Stimulated activated CD4-positive, alpha-beta T cell treated with anti-CD3 and anti-CD28 coated beads, Interleukin-4, amount 100 ng/mL, for 1 hour (primary cell): ENCODE results near the gene DCTN5.
"Not testable (repeated sequence)": the region's sequence is repeated elsewhere in the genome, so short reads cannot be mapped to it uniquely, and the experiment has no call there.

ENCODE experiments used
- DNase-seq: peaks from one replicate; pipeline ENCODE4 v3.0.0-alpha.2; 2020

Gene DCTN5

DNA sequence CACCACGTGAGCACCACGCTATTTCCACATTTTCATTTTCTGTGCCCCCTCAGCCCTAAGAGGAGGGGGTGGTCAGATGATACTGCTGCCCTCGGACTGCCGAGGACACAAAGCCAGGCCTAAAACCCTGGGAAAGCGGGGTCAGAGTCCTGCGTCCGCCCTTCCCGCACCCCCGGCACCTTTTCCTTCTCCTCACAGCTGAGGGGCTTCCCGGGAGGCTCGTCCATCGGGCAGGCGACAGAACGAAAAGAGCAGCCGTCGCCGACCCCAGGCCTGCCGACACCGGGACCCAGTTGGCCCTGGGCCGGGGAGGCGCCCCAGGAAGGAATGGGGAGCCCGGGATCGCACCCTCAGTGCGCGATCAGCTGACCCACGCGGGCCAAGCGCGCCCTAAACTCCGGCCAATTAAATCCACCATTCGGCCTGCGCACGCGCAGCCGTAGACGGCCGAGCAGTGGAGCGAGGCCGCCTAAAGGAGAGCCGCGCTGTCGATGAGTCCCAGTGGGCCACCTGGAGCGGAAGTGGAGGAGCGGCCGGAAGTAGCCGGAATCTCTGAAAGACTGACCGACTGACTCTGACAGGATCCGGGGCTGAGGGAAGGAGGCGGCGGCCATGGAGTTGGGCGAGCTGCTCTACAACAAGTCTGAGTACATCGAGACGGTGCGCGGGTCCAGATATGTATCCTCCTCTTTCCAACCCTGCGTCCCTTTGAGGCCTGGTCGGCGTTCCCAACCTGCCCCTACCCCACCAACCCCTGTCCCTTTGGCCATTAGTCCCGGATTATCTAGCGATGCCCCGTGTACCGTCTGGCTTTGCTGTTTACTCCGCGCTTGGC, at the start of gene DCTN5, which contains the start of gene PALB2:
Gene DCTN5 (plus strand): TSS at position 536 of the 835 bp plus-strand sequence. CDS start 77 bp downstream, at position 613.
Gene PALB2 (minus strand): TSS at position 380 of the 835 bp plus-strand sequence. CDS start 153 bp downstream, at position 227.
- DNase-seq: peak; percentile 84

DNA sequence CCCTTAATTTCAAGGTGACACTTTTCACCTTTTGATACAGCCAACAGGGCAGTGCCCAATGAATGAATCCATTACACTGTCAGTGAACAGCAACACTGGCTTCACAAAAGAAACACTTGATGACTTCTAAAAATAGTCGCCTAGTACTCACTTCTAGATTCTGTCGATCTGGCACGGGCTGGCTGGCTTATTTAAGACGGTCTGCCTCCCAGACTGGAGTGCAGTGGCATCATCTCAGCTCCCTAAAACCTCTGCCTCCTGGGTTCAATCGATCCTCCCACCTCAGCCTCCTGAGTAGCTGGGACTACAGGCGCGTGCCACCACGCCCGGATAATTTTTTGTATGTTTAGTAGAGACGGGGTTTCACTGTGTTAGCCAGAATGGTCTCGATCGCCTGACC, 47.1 kb upstream of the DCTN5 start:
- no peak for DNase-seq

DNA sequence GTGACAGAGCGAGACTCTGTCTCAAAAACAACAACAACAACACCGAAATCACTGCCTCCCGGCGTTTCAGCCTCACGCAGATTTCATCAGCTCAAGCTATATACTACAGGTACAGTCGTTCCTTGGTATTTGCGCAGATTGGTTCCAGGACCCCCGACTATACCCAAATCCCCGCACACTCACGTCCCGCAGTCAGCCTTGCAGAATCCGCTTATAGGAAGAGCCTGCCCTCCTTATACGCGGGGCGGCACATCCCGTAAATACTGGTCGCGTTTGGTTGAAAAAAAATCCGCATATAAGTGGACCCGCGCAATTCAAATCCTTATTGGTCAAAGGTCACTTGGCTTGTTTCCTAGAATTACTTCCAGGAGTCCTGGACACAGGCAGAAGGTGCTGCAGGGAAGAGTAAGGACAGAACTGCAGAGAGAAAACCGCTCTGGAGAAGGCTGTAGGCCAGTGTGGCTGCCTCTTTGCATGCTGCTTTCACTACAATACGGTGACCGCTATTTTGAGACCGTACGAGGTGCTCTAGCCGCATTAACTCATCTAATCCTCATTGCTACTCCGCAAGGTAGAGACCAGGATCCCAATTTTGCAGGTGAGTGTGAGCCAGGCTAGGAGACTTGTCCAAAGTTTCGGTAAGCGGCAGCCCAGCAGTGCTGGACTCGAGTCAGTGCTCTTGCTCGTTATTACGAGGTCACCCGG, 45.9 kb upstream of the DCTN5 start:
- no peak for DNase-seq

DNA sequence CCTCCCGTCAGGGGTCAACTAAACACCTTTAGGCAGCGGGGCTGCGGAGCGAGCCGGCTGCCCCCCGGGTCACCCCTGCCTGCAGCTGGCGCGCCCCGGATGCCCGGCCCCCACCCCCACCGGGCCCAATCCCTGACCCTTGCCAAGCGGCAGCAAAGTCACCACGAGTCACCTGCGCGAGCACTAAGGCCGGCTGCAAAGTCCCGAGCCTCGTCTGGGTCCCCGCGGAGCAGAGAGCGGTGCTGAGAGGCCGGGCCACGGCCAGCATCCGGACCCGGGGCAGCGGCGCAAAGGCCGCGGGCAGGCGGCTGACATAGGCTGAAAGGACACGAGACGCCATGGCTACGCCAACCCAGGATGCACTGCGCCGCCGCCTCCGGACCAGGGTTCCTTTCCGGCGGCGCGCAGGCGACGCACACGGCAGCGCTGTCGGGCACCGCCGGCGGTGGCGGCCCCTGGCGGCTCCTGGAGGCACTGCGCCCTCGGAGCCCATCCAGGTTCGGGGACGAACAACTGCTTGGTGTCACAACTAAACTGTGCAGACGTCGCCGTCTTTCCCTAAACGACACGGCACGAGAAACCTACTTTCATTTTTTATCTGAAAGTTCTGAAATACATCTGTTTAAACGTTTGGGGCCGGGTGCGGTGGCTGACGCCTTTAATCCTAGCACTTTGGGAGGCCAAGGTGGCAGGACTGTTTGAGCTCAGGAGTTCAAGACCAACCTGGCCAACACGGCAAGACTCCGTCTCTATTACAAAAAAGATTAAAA, 45.1 kb upstream of the DCTN5 start, which contains the start of gene NDUFAB1:
Gene NDUFAB1 (minus strand): TSS at position 366 of the 770 bp plus-strand sequence. CDS start 26 bp downstream, at position 340.
- peak; percentile 94 for DNase-seq

DNA sequence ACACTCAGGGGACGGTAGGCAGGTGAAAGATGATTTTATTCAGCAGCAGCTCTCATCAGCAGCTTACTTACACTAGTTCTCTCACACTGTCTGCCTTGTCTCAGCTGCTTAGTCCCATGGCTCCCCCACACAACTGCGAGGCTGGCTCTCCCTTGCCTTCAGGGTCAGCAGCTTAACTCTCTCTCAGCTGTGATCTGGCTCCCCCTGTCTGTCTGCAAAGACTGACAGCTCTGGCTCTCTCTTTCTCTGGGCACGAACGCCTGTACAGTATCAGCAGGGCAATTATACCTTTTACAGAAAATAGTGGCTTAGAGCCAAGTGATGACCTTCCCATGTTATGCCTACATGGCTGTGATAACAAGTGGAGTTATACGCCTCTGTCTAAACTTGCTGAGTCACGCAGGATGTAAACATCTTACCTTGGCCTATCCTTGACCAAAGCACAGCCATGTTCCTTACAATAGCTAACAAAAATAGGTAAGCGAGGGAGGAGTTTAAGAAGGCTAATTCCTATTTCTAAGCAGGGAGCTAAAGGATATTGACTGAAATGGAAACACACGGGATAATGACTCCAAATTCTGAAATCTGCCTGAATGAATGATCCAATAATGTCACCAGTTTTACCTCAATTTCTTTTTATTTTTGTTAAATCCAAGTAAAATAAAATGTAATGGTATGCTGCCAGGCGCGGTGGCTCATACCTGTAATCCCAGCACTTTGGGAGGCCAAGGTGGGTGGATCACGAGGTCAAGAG, 44.1 kb upstream of the DCTN5 start:
- no peak for DNase-seq

DNA sequence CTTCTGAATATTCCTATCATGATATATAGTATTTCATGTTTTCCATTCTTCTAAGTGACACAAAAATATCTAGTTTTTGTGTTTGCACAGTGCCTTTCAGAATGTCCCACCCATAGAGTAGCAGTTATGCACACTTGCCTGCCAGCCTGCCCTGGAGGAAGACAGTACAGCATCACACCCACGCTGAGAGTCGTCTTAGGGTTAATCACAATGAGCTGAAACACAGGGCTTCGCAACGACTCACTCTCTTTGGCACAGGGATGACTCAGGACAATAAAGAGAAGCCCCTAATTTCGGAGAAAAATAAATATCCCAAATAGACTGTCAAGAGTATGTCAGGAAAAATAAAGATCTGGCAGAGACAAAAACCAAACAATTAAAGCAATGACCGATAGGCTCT, 33.5 kb upstream of the DCTN5 start:
- DNase-seq: no peak

DNA sequence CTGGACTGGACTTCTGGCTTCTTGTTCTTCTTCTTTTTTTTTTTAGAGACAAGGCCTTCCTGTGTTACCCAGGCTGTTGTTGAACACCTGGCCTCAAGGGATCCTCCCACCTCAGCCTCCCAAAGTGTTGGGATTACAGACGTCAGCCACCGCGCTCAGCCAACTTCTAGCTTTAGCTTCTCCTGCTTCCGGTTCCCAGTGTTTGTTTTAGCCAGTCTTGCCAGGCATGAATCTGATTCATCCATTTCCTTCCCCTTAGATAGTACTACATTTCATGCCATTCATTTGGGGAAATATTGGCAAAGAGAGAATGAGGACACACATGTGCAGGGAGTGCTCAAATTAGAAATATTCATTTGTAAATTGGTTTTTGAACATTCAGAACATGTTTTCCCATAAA, 33.1 kb upstream of the DCTN5 start:
- DNase-seq: no peak

DNA sequence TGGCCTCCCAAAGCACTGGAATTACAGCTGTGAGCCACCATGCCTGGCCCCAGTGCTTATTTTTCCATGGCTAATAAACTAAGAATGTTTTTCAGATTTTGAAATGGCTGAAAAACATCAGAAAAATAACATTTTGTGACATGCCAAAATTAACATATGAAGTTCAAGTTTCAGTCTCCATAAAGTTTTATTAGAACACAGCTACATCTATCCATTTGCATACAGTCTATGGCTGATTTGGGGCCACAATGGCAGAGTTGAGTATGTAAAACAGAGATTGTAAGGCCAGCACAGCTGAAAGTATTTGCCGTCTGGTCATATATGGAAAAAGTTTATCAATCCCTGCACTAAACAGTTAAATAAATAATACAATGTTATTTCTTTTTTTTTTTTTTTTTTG, 31.3 kb upstream of the DCTN5 start:
- no peak for DNase-seq

DNA sequence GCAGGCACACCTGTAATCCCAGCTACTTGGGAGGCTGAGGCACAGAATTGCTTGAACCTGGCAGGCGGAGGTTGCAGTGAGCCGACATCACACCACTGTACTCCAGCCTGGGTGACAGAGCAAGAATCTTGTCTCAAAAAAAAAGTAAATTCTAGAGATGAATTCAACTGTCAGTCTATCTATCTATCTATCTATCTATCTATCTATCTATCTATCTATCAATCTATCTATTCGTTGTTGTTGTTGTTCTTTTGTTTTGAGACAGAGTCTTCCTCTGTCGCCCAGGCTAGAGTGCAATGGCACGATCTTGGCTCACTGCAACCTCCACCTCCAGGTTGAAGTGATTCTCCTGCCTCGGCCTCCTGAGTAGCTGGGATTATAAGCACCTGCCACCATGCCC, 30.4 kb upstream of the DCTN5 start:
- DNase-seq: not testable (repeated sequence)

DNA sequence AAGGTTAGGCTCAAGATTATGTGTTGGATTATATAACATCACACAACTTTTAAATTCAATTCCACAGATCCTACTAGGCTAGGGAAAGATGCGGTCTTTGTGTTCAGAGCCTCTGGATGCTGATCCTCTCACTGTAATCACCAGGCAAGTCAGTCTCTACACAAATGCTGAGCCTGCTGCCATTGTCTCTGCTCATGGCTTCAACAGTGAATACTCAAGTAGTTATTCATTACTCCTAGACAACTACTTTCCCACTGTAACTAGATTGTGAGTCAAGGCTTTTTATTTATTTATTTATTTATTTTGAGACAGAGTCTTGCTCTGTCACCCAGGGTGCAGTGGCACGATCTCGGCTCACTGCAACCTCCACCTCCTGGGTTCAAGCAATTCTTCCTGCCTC, 29.3 kb upstream of the DCTN5 start:
- no peak for DNase-seq

DNA sequence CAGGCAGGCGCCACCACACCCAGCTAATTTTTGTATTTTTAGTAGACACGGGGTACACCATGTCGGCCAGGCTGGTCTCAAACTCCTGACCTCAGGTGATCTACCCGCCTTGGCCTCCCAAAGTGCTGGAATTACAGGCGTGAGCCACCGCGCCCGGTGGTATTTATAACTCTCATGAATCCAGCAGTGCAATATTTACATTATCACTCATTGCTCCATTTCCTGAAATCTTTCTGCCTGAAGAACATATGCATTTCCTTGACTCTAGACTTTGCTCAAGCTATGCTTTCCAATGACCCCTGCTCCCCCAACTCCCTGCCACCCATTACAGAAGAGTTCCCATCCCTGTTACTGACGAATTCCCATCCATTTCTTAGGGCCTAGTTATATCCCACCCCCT, 25.5 kb upstream of the DCTN5 start:
- DNase-seq: no peak

DNA sequence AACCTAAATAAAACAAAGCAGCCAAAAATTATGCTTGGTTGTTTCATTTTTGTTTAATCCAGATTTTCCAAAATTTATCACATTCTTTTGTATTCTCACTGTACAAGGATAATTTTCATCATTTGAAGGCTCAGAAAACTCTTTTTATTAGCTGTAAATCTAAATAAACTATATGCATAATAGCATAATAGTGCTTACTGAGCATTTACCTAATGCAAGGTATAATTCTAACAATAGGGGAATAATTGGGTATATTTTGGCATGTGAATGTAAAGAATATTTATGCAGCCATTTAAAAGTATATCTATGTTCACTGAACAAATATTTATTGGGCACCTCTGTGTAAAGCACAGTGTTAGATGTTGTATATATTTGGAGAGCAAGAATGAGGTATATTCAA, 17.2 kb upstream of the DCTN5 start:
- no peak for DNase-seq

DNA sequence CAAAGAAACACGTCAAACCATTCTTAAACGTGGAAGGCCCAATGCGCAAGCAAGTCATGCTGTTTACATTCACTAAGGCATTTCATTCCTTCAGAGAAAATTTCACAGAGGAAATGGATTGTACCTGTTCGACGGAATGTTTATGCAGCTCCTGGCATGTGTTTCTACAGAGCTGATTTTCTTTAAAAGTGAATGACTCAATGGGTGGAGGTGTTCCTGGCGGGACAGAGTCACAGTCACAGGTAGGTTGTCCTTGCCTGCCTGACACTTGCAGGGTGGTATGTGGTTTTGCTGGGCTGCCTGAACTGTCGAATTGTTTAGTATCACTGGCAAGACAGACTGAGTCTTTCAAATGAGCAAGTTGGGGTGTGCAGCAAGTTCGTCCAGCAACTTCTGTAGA, 11.8 kb upstream of the DCTN5 start:
- DNase-seq: no peak

DNA sequence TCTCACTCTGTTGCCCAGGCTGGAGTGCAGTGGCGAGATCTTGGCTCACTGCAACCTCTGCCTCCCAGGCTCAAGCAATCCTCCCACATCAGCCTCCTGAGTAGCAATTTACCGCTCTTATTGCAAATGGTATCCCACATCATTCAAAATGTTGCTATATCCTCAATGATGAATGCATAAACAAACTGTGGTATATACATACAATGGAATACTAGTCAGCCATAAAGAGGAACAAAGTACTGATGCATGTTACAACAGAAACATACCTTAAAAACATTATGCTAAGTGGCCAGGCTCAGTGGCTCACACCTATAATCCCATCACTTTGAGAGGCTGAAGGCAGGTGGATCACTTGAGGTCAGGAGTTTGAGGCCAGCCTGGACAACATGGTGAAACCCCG, 9.4 kb upstream of the DCTN5 start:
- not testable (repeated sequence) for DNase-seq

DNA sequence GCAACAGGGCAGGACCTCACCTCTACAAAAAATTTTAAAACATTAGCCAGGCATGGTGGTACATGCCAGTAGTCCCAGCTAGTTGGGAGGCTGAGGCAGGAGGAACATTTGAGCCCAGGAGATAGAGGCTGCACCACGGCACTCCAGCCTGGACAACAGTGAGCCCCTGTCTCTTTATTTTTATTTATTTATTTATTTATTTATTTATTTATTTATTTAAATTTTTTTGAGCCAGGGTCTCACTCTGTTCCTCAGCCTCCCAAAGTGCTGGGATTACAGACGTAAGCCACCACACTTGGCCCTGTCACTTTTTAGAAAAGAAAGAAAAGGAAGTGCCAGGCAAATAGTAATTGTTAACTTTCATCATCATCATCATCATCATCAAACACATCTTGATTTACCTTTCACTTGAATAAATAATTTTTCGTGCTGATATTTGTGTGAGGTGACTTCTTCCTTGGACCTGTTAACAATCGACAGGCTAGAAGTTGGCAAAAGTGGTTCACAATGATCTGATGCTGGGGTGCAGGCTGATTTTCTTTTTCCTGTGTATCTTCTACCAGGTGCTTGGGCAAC, 6.7 kb upstream of the DCTN5 start:
- no peak for DNase-seq

DNA sequence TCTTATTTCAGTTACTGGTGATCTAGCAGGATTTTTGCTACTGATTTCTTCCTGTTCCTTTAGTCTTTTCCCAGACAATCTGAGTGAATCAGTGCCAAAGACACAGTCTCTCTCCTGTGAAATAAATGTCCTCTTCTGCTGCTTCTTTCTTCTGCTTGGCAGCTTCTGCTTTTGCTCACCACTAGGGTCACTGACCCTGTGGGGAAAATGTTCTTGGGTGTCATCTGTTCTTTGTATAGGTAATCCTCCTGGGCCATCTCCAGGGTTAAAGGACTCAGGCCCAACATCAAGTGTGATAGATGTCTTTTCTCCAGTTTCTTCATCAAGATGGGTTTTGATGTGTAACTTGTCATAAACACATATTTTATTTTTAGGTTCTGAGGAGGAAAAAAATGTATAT, 5.3 kb upstream of the DCTN5 start:
- DNase-seq: no peak

DNA sequence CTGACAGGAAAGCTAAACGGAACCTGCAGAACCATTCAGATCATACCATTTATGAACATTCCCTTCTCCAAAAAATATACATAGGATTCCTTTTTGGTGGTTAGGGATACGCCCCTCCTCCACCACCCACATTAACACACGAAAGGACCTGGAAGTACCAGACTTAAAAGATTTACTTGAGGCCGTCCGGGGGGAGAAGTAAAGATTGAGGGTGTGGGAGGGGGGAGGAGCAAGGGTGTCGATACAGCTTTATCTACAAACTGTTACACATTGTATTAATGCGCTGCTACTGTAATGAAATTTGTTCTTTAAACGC, 693 bp upstream of the DCTN5 start:
- DNase-seq: peak; percentile 22

DNA sequence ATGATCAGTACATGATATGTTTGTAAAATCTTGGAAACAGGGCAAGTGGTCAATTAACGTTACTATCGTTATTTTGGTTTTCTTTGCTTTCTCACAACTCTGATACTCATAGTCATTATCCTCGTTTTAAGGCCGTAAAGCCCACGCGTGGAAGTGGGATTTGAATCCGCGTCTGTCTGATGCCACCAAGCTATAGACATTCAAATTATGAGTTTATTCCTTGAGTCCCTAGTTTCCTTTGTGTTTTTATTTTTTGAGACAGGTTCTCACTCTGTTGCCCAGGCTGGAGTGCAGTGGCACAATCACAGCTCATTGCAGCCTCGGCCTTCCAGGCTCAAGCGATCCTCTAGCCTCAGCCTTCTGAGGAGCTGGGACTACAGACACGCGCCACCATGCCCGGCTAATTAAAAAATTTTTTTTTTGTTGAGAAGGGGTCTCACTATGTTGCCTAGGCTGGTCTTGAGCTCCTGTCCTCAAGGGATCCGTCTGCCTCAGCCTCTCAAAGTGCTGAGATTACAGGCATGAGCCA, 1.0 kb downstream of the DCTN5 start:
- no peak for DNase-seq

DNA sequence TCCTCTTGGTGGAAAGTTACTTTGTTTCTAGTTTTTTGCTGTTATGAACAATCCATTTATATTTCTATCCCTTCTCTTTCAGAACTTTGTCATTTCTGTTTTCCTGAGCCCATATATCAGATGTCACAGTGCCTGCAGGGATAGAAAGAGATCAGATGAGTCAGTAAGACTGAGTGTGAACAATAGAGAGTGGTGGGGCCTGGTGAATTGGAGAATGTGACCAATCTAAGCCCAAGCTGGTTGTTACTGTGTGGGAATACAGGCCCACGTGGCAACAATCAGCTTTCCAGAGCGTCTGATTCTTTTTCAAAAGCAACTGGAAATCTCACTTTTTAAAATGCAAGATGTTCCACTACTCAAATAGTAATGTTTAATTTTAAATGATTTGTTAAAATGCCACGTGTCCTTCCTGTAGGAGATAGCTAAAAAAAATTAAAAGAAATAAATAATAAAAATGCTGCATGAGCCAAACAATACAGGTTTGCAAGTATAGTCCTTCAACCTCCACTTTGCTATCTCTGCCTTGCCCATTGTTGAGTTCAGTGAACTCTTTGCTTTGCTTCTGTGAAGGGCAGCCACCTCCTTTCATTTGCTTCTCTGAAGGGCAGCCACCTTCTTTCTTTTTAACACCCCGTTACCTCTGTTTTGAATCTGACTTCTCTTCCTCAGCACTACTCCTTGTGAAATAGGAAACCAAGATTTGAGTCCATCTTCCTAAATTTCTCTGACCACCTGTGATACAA, 9.6 kb downstream of the DCTN5 start:
- DNase-seq: no peak

DNA sequence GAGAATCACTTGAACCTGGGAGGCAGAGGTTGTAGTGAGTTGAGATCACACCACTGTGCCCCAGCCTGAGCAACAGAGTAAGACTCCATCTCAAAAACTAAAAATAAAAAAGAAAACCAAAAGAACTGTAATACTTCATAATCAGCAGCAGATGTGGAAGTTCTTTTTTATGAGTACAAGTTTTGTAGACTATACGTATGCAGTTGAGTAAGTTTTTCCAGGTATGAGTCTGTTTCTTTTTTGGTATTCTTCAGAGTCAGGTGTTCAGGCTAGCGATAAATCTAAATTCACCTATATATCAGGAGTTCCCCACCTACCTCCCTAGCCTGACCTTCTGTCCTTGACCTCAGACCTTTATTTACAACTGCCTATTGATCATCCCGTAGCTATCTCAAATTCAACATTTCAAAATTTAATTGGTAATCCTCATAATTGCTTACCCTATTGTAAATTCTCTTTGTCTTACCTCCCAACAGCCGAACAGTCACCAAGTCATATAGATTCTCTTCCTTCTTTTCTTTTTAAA, 10.7 kb downstream of the DCTN5 start:
- DNase-seq: no peak

DNA sequence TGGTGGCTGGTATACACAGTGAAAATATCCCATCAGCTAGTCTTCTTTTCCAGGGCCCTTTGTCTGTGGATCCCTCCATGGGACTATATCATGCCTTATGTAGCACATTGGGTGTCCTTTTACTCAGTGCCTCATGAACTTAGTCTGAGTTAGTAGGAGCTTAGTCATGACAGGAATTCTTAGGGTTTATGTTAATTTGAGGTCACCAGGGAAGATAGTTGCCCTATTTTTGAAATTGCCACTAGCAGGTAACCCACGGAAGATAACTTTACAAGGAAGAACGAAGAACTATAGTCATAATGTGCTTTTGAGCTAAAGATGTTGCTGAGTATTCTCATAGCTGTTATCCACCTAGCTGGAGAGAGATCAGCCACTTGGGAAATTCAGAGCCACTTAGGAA, 22.7 kb downstream of the DCTN5 start:
- no peak for DNase-seq
